ENCODE results near the gene RRAS2.
A peak's percentile ranks its signal among the peaks of the same experiment; 100 is the strongest.
"Not testable (repeated sequence)": the region's sequence is repeated elsewhere in the genome, so short reads cannot be mapped to it uniquely, and the experiment has no call there.

Gene RRAS2

GRCh38 chr11:14358729-14359439, at the start of gene RRAS2:
TSS of gene RRAS2 (minus strand) at chr11:14359183. CDS start at chr11:14358870, 313 bp downstream.
- DNase-seq: peak; percentile 36

GRCh38 chr11:14408612-14409011, 49.6 kb upstream of the RRAS2 start:
- DNase-seq: no peak

GRCh38 chr11:14406116-14406515, 47.1 kb upstream of the RRAS2 start:
- DNase-seq: not testable (repeated sequence)

- not testable (repeated sequence) for DNase-seq
These were observed 44.5 kb upstream of the RRAS2 start for GRCh38 chr11:14403528-14403927.

GRCh38 chr11:14399087-14399486, 40.1 kb upstream of the RRAS2 start:
- no peak for DNase-seq

- DNase-seq: no peak
These were observed 37.3 kb upstream of the RRAS2 start for GRCh38 chr11:14396273-14396672.

GRCh38 chr11:14393889-14394288, 34.9 kb upstream of the RRAS2 start:
- DNase-seq: no peak

- DNase-seq: no peak
These were observed 34.1 kb upstream of the RRAS2 start for GRCh38 chr11:14393129-14393528.

GRCh38 chr11:14390669-14391068, 31.7 kb upstream of the RRAS2 start:
- no peak for DNase-seq

GRCh38 chr11:14388352-14388751, 29.4 kb upstream of the RRAS2 start:
- no peak for DNase-seq

- DNase-seq: no peak
These were observed 28.0 kb upstream of the RRAS2 start for GRCh38 chr11:14386895-14387480.

- no peak for DNase-seq
These were observed 27.1 kb upstream of the RRAS2 start for GRCh38 chr11:14386081-14386480.

- no peak for DNase-seq
These were observed 25.4 kb upstream of the RRAS2 start for GRCh38 chr11:14384338-14384737.

- DNase-seq: no peak
These were observed 23.0 kb upstream of the RRAS2 start for GRCh38 chr11:14381968-14382367.

GRCh38 chr11:14380947-14381561, 22.1 kb upstream of the RRAS2 start:
- DNase-seq: peak; percentile 32

- DNase-seq: no peak
These were observed 21.3 kb upstream of the RRAS2 start for GRCh38 chr11:14380125-14380936.

- DNase-seq: no peak
These were observed 19.2 kb upstream of the RRAS2 start for GRCh38 chr11:14378171-14378570.

- no peak for DNase-seq
These were observed 17.9 kb upstream of the RRAS2 start for GRCh38 chr11:14376920-14377319.

GRCh38 chr11:14374922-14375830, 16.2 kb upstream of the RRAS2 start:
- no peak for DNase-seq

- no peak for DNase-seq
These were observed 15.1 kb upstream of the RRAS2 start for GRCh38 chr11:14373941-14374646.

GRCh38 chr11:14372011-14372410, 13.0 kb upstream of the RRAS2 start:
- DNase-seq: no peak

GRCh38 chr11:14371249-14371648, 12.3 kb upstream of the RRAS2 start:
- no peak for DNase-seq
